CD14-positive monocyte (primary cell): ENCODE results near the gene LTA4H. TPM values are rescaled to one million over a fixed set of nuclear protein-coding genes. Genes with fewer than 3 reads are reported as not detected.

Source experiments
- DNase-seq, 3 donors: peaks; one replicate each; pipeline ENCODE4 v3.0.0-alpha.2; 2011 to 2022
- H2AFZ ChIP-seq: 2 replicates; pipeline ENCODE4 v1.6.0; 2012; ENCODE audit warnings: mild to moderate bottlenecking, low read depth, low read length, inconsistent platforms; ENCODE audit not compliant: insufficient read depth, poor library complexity, severe bottlenecking
- H3K27ac ChIP-seq, 2 donors: 1 replicate in 1 of 2; 2 replicates in 1 of 2; pipeline ENCODE4 v1.5.1; 2012 to 2013; ENCODE audit warnings: low read length in 2 of 2, control low read depth in 1 of 2, inconsistent platforms in 1 of 2, low read depth in 1 of 2, mild to moderate bottlenecking in 1 of 2
- H3K27me3 ChIP-seq, 2 donors: one replicate each; pipeline versions ENCODE4 v1.6.0 to v1.6.1; 2011 to 2013; ENCODE audit warnings: low read length in 2 of 2; ENCODE audit not compliant: control insufficient read depth in 2 of 2, insufficient read depth in 2 of 2
- H3K36me3 ChIP-seq, 2 donors: replicated peaks in 1 of 2; 1 replicate in 1 of 2; 2 replicates in 1 of 2; pipeline versions ENCODE4 v1.5.1 to v1.6.1; 2012 to 2013; ENCODE audit warnings: low read length in 2 of 2, control low read depth in 1 of 2, inconsistent platforms in 1 of 2, mild to moderate bottlenecking in 1 of 2; ENCODE audit not compliant: insufficient read depth in 2 of 2, control insufficient read depth in 1 of 2
- H3K4me1 ChIP-seq, 2 donors: 1 replicate in 1 of 2; 2 replicates in 1 of 2; pipeline versions ENCODE4 v1.5.1 to v1.6.1; 2012 to 2013; ENCODE audit warnings: low read length in 2 of 2, control low read depth in 1 of 2, inconsistent platforms in 1 of 2, mild to moderate bottlenecking in 1 of 2, moderate library complexity in 1 of 2; ENCODE audit not compliant: insufficient read depth in 2 of 2, control insufficient read depth in 1 of 2
- H3K4me2 ChIP-seq: replicated peaks from 2 replicates; pipeline ENCODE3; 2012; ENCODE audit warnings: low read length, moderate library complexity, mild to moderate bottlenecking; ENCODE audit not compliant: poor library complexity, severe bottlenecking; ENCODE audit errors: extremely low read depth
- H3K4me3 ChIP-seq, 3 experiments: fragments of 200-600 bp in 1 of 3; sonication (generic) in 1 of 3; replicated peaks in 1 of 3; 1 replicate in 2 of 3; 2 replicates in 1 of 3; pipeline ENCODE4 v1.5.1; 2011 to 2013; ENCODE audit warnings: low read length in 3 of 3, mild to moderate bottlenecking in 3 of 3, control low read depth in 2 of 3, low read depth in 2 of 3, inconsistent platforms in 1 of 3, moderate library complexity in 1 of 3
- H3K79me2 ChIP-seq: 2 replicates; pipeline ENCODE4 v1.6.0; 2012; ENCODE audit warnings: mild to moderate bottlenecking, control low read depth, inconsistent platforms, low read length, moderate library complexity; ENCODE audit not compliant: insufficient read depth
- H3K9ac ChIP-seq: 2 replicates; pipeline ENCODE4 v1.6.0; 2017; ENCODE audit warnings: low read length, mild to moderate bottlenecking; ENCODE audit not compliant: insufficient read depth, poor library complexity, severe bottlenecking
- H3K9me3 ChIP-seq, 2 donors: replicated peaks in 1 of 2; 1 replicate in 1 of 2; 2 replicates in 1 of 2; pipeline versions ENCODE4 v1.5.1 to v1.6.1; 2012 to 2013; ENCODE audit warnings: low read length in 2 of 2, control low read depth in 1 of 2; ENCODE audit not compliant: control insufficient read depth in 1 of 2, insufficient read depth in 1 of 2
- H4K20me1 ChIP-seq: 2 replicates; pipeline ENCODE4 v1.6.0; 2012; ENCODE audit warnings: mild to moderate bottlenecking, low read length, control low read depth, moderate library complexity; ENCODE audit not compliant: insufficient read depth
- H3K27ac Mint-ChIP-seq, 7 donors: one replicate each; pipeline ENCODE4 v1.8.0; 2020; ENCODE audit warnings: mild to moderate bottlenecking in 7 of 7, mixed read lengths in 7 of 7, moderate library complexity in 6 of 7, inconsistent platforms in 2 of 7
- H3K27me3 Mint-ChIP-seq, 3 donors: one replicate each; pipeline ENCODE4 v1.8.0; 2021 to 2022; ENCODE audit warnings: low read depth in 3 of 3, mild to moderate bottlenecking in 3 of 3, mixed read lengths in 3 of 3, moderate library complexity in 3 of 3, inconsistent platforms in 1 of 3
- H3K36me3 Mint-ChIP-seq, 2 donors: one replicate each; pipeline ENCODE4 v1.8.0; 2020; ENCODE audit warnings: mixed read lengths in 2 of 2, inconsistent platforms in 1 of 2, mild to moderate bottlenecking in 1 of 2
- H3K4me1 Mint-ChIP-seq: one replicate; pipeline ENCODE4 v1.8.0; 2020; ENCODE audit warnings: mild to moderate bottlenecking, mixed read lengths
- H3K4me3 Mint-ChIP-seq, 2 donors: one replicate each; pipeline ENCODE4 v1.8.0; 2020; ENCODE audit warnings: mild to moderate bottlenecking in 2 of 2, mixed read lengths in 2 of 2, moderate library complexity in 1 of 2
- H3K9me3 Mint-ChIP-seq, 7 donors: one replicate each; pipeline ENCODE4 v1.8.0; 2020 to 2022; ENCODE audit warnings: mixed read lengths in 7 of 7, mild to moderate bottlenecking in 6 of 7, moderate library complexity in 6 of 7, inconsistent platforms in 2 of 7
- WGBS: methylation state at CpG from one replicate; pipeline ENCODE4 v1.1.5; 2013; ENCODE audit warnings: missing lambda C conversion rate; ENCODE audit not compliant: insufficient coverage; 5-methylcytosine and 5-hydroxymethylcytosine counted together
- intact Hi-C, 2 donors: fragments of 100-400 bp; cut with micrococcal nuclease; formaldehyde crosslinking; loops; one replicate each; pipeline versions ENCODE4 v1.15.0 to v1.15.1; 2023
- polyA plus RNA-seq, 3 donors: library from polyadenylated mRNA; depleted of rRNA in 1 of 3; unstranded in 2 of 3; stranded (reverse) in 1 of 3; fragments of 300-500 nt in 2 of 3; fragments of >200 nt in 1 of 3; fragmentation: Illumina TruSeq in 2 of 3; gene quantifications; 1 replicate in 2 of 3; 2 replicates in 1 of 3; pipeline ENCODE4 v1.2.3, GENCODE V29; 2012 to 2021
- TF ChIP-seq, protein P1 (sequence below): fragments of 200-600 bp; IDR thresholded peaks from one replicate; pipeline ENCODE4 v1.8.0; 2022; ENCODE audit warnings: antibody characterized with exemption, mild to moderate bottlenecking

The LTA4H gene
- polyA plus RNA-seq, 3 donors = 278 to 963 (median 647) TPM

DNA sequence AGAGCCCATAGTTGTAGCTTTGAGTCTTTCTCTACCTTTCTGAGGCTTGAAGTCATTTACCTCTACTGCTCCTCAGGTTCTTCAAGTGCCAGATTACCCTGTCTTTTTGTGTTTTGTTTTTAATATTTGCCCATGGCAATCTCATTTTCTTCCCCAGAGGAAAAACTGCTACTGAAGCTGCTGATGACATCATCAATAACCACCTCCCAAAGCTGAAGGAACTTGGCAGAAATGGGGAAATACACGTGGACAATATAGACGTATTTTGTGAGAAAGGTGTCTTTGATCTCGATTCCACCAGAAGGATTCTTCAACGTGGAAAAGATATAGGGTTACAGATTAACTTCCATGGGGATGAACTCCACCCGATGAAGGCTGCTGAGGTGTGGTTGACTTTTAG, 75.1 kb downstream of the LTA4H start:
- H3K9ac ChIP-seq = no peak overlapping the region
- TF ChIP-seq, protein P1, sequence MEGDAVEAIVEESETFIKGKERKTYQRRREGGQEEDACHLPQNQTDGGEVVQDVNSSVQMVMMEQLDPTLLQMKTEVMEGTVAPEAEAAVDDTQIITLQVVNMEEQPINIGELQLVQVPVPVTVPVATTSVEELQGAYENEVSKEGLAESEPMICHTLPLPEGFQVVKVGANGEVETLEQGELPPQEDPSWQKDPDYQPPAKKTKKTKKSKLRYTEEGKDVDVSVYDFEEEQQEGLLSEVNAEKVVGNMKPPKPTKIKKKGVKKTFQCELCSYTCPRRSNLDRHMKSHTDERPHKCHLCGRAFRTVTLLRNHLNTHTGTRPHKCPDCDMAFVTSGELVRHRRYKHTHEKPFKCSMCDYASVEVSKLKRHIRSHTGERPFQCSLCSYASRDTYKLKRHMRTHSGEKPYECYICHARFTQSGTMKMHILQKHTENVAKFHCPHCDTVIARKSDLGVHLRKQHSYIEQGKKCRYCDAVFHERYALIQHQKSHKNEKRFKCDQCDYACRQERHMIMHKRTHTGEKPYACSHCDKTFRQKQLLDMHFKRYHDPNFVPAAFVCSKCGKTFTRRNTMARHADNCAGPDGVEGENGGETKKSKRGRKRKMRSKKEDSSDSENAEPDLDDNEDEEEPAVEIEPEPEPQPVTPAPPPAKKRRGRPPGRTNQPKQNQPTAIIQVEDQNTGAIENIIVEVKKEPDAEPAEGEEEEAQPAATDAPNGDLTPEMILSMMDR = no peak
- H3K27ac ChIP-seq = no peak overlapping the region
- Mint-ChIP-seq H3K27me3 (peaks cover 0 to 1% (median 0%) of the 10 kb centered on the region in 3 donors), H3K4me1 (peaks cover 19% of the 10 kb centered on the region), H3K4me3 (no peak overlapping the region), H3K9me3 (no peaks in the 10 kb centered on the region), H3K27ac (no peak overlapping the region), H3K36me3 (no peaks in the 10 kb centered on the region)
- H2AFZ ChIP-seq = no peak overlapping the region
- no peak overlapping the region for H3K4me2 ChIP-seq
- intact Hi-C loops = no loop called here
- peaks cover 6 to 9% of the 10 kb centered on the region in 2 donors for H3K4me1 ChIP-seq
- H4K20me1 ChIP-seq = no peaks in the 10 kb centered on the region
- no peak overlapping the region for H3K4me3 ChIP-seq
- no peaks in the 10 kb centered on the region for H3K27me3 ChIP-seq
- H3K79me2 ChIP-seq = no peaks in the 10 kb centered on the region
- no peak for DNase-seq
- H3K36me3 ChIP-seq = no peaks in the 10 kb centered on the region
- WGBS = 80% methylated on average over 1 of the region's 5 CpGs
- H3K9me3 ChIP-seq = no peaks in the 10 kb centered on the region

DNA sequence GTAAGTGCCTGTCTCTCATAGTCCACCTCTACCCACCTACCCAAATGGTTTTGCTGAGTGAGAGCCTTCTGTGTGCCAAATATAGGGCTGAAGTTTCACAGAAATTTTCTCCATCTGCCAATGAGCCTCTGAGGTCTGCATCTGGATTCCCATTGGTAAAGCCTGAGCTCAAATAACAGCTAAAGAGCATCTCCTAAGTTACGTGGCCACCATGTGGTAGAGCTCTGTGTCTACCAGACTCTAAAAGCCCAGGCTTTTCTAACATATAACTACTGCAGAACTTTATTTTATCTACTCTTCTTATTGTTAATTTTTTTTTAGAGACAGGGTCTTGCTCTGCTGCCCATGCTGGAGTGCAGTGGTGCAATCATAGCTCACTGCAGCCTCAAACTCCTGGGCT, 76.3 kb downstream of the LTA4H start:
- no peaks in the 10 kb centered on the region for H3K36me3 Mint-ChIP-seq
- Histone ChIP-seq H3K36me3 (no peaks in the 10 kb centered on the region), H3K27me3 (no peaks in the 10 kb centered on the region), H2AFZ (no peak overlapping the region), H3K9ac (no peak overlapping the region), H3K4me1 (no peaks in the 10 kb centered on the region), H3K4me2 (no peak overlapping the region), H3K27ac (no peak overlapping the region), H4K20me1 (no peaks in the 10 kb centered on the region), H3K79me2 (no peaks in the 10 kb centered on the region), H3K4me3 (no peak overlapping the region), H3K9me3 (no peaks in the 10 kb centered on the region)
- TF ChIP-seq, protein P1 = no peak
- WGBS = 83% methylated on average over 1 of the region's 1 CpG
- no peak for DNase-seq
- peaks cover 0 to 1% (median 0%) of the 10 kb centered on the region in 3 donors for H3K27me3 Mint-ChIP-seq
- no peaks in the 10 kb centered on the region for H3K9me3 Mint-ChIP-seq
- no peak overlapping the region for H3K4me3 Mint-ChIP-seq
- intact Hi-C loops = no loop called here
- H3K4me1 Mint-ChIP-seq = peaks cover 8% of the 10 kb centered on the region
- no peak overlapping the region for H3K27ac Mint-ChIP-seq
